NT2/D1 (cell line): Measurements from ENCODE around the gene SSUH2.

ENCODE experiments used
- DNase-seq: peaks from one replicate; pipeline ENCODE4 v3.0.0-alpha.2; 2011; ENCODE audit warnings: low read depth, low spot score
- H3K27me3 ChIP-seq: 2 replicates; pipeline ENCODE4 v1.6.0; 2011; ENCODE audit warnings: mild to moderate bottlenecking; ENCODE audit not compliant: insufficient read length, insufficient read depth
- H3K36me3 ChIP-seq: 2 replicates; pipeline ENCODE4 v1.6.1; 2011; ENCODE audit warnings: mild to moderate bottlenecking, low read length, mixed read lengths; ENCODE audit not compliant: insufficient read depth, insufficient read length
- H3K4me1 ChIP-seq: 2 replicates; pipeline ENCODE4 v1.5.1; 2011; ENCODE audit not compliant: insufficient read depth, insufficient read length
- H3K4me3 ChIP-seq: 2 replicates; pipeline ENCODE4 v1.5.1; 2011; ENCODE audit warnings: low read depth; ENCODE audit not compliant: insufficient read length
- H3K9ac ChIP-seq: 2 replicates; pipeline ENCODE4 v1.6.0; 2011; ENCODE audit warnings: low read depth; ENCODE audit not compliant: insufficient read length
- H3K9me3 ChIP-seq: 2 replicates; pipeline ENCODE4 v1.5.1; 2011; ENCODE audit warnings: mild to moderate bottlenecking, low read length; ENCODE audit not compliant: insufficient read depth
- SUZ12 ChIP-seq: IDR thresholded peaks from 2 replicates; pipeline ENCODE4 v1.6.1; 2011; ENCODE audit not compliant: insufficient read length, insufficient read depth; ENCODE audit errors: extremely low read depth
- YY1 ChIP-seq: IDR thresholded peaks from 2 replicates; pipeline ENCODE4 v1.6.1; 2011; ENCODE audit not compliant: insufficient read length, insufficient read depth
- ZNF274 ChIP-seq: IDR thresholded peaks from 2 replicates; pipeline ENCODE4 v1.6.1; 2011; ENCODE audit warnings: mild to moderate bottlenecking, low read depth, low read length

SSUH2 gene

GRCh38 chr3:8576841-8577571 lies 67.6 kb downstream of the SSUH2 start:
- Histone ChIP-seq H3K4me3 (no peak overlapping the region), H3K9ac (no peak overlapping the region), H3K36me3 (peaks cover 8% of the 10 kb centered on the region), H3K27me3 (no peaks in the 10 kb centered on the region), H3K9me3 (no peaks in the 10 kb centered on the region), H3K4me1 (no peaks in the 10 kb centered on the region)
- no peak for DNase-seq
- TF ChIP-seq SUZ12 (no peak), ZNF274 (no peak), YY1 (no peak)

GRCh38 chr3:8576436-8576835 lies 68.2 kb downstream of the SSUH2 start:
- Histone ChIP-seq H3K36me3 (peaks cover 9% of the 10 kb centered on the region), H3K4me3 (no peak overlapping the region), H3K9me3 (no peaks in the 10 kb centered on the region), H3K9ac (no peak overlapping the region), H3K27me3 (no peaks in the 10 kb centered on the region), H3K4me1 (no peaks in the 10 kb centered on the region)
- DNase-seq, result no peak
- no peak for TF ChIP-seq SUZ12

- no peak overlapping the region for H3K9ac ChIP-seq
- H3K4me3 ChIP-seq, result no peak overlapping the region
- peaks cover 15% of the 10 kb centered on the region for H3K36me3 ChIP-seq
- TF ChIP-seq YY1 (no peak), SUZ12 (no peak), ZNF274 (no peak)
- no peaks in the 10 kb centered on the region for H3K4me1 ChIP-seq
- H3K9me3 ChIP-seq, result no peaks in the 10 kb centered on the region
- no peak for DNase-seq
- no peaks in the 10 kb centered on the region for H3K27me3 ChIP-seq
Measured at GRCh38 chr3:8575364-8576104, 69.1 kb downstream of the SSUH2 start.

GRCh38 chr3:8574670-8575322 lies 69.8 kb downstream of the SSUH2 start:
- Histone ChIP-seq H3K9me3 (no peaks in the 10 kb centered on the region), H3K9ac (no peak overlapping the region), H3K4me3 (no peak overlapping the region), H3K36me3 (peaks cover 20% of the 10 kb centered on the region), H3K4me1 (no peaks in the 10 kb centered on the region), H3K27me3 (no peaks in the 10 kb centered on the region)
- no peak for TF ChIP-seq ZNF274
- TF ChIP-seq YY1, result no peak
- TF ChIP-seq SUZ12, result no peak
- no peak for DNase-seq

- H3K9ac ChIP-seq, result no peak overlapping the region
- H3K4me1 ChIP-seq, result no peaks in the 10 kb centered on the region
- peaks cover 26% of the 10 kb centered on the region for H3K36me3 ChIP-seq
- H3K9me3 ChIP-seq, result no peaks in the 10 kb centered on the region
- no peak for DNase-seq
- H3K27me3 ChIP-seq, result no peaks in the 10 kb centered on the region
- H3K4me3 ChIP-seq, result no peak overlapping the region
- TF ChIP-seq YY1, result no peak
- TF ChIP-seq SUZ12, result no peak
- no peak for TF ChIP-seq ZNF274
Measured at GRCh38 chr3:8574040-8574669, 70.4 kb downstream of the SSUH2 start.

- Histone ChIP-seq H3K9me3 (no peaks in the 10 kb centered on the region), H3K27me3 (no peaks in the 10 kb centered on the region), H3K36me3 (peaks cover 34% of the 10 kb centered on the region), H3K4me3 (no peak overlapping the region), H3K4me1 (no peaks in the 10 kb centered on the region), H3K9ac (no peak overlapping the region)
- TF ChIP-seq SUZ12 (no peak), YY1 (no peak), ZNF274 (no peak)
- no peak for DNase-seq
Measured at GRCh38 chr3:8573342-8573926, 71.2 kb downstream of the SSUH2 start.

DNA sequence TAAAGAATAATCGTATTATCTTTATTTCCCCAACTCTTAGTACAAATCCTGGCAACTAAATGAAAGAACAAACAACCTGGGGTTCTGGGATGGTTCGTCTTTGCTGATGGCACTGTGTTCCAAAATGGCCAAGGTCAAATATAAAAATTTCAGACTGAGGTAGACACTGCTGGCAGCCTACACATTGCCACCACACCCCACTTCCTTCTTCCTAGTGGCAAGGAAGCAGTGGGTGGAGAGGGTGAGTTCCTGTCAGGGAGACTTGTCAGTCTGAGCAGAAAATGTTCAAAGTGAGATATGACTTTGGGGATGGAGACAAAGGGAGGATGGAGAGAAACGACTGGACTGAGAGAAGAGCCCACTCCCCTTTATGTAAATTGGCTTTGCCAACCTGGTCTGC lies 73.3 kb downstream of the SSUH2 start:
- no peak for TF ChIP-seq SUZ12
- TF ChIP-seq YY1, result no peak
- no peak for TF ChIP-seq ZNF274
- DNase-seq, result no peak
- Histone ChIP-seq H3K4me3 (no peak overlapping the region), H3K27me3 (no peaks in the 10 kb centered on the region), H3K9me3 (no peaks in the 10 kb centered on the region), H3K9ac (no peak overlapping the region), H3K4me1 (no peaks in the 10 kb centered on the region), H3K36me3 (peaks cover 52% of the 10 kb centered on the region)
